ENCODE results near the gene RSPH6A. TPM values are rescaled to one million over a fixed set of nuclear protein-coding genes. Genes with fewer than 3 reads are reported as not detected.
A peak's percentile ranks its signal among the peaks of the same experiment; 100 is the strongest.

RSPH6A gene
- total RNA-seq, 1 donor, result 0.18 TPM

- DNase-seq (ENCODE audit: low read depth), result no peak
- no peak for TF ChIP-seq CTCF (IDR thresholded peaks at IDR 0.05; ENCODE audit: insufficient read depth, low read length)
- H3K4me3 ChIP-seq (ENCODE audit: low read depth, low read length), result no peak overlapping the region
Observed at GRCh38 chr19:45816236-45817009, 1.3 kb upstream of the RSPH6A start.

DNA sequence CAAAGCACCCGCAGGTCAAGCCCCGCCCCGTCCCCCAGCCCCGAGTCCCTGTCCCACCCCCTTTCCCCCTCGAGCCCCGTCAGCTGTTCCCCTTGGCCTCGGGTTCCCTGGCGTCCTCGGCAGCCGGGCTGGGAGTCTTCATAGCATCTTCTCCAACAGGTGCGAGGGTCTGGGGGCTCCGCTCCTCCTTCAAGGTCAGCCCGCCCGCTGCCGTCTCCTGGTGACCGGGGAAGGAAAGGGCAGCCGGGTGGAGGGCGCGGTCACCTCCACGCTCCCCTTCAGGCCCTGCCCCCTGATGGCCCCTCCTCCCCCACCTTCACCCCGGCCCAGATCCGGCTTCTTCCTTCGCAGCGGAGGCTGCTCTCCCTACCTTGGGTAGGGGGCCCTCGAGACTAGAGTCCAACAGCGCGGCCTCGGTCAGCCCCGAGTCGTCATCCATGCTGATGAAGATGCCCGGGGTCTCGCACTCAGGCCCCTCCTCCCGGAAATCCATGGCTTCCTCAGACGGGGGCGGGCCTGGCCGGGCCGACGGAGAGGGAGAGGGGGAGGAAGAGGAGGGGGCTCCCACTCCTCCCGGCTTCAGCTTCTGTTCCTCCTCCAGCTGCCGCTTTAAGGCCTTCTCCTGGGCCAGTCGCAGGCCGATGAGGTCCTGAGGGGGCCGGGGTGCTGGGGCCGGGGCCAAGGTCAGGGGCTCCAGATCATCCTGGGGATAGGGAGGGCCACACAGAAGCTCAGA is 541 bp upstream of the RSPH6A start:
- TF ChIP-seq CTCF (IDR thresholded peaks at IDR 0.05; ENCODE audit: insufficient read depth, low read length), result no peak
- H3K4me3 ChIP-seq (ENCODE audit: low read depth, low read length), result no peak overlapping the region
- no peak for DNase-seq (ENCODE audit: low read depth)

GRCh38 chr19:45814166-45814780 is 835 bp downstream of the RSPH6A start:
- H3K4me3 ChIP-seq (ENCODE audit: low read depth, low read length), result no peak overlapping the region
- TF ChIP-seq CTCF (IDR thresholded peaks at IDR 0.05; ENCODE audit: insufficient read depth, low read length), result no peak
- no peak for DNase-seq (ENCODE audit: low read depth)

DNA sequence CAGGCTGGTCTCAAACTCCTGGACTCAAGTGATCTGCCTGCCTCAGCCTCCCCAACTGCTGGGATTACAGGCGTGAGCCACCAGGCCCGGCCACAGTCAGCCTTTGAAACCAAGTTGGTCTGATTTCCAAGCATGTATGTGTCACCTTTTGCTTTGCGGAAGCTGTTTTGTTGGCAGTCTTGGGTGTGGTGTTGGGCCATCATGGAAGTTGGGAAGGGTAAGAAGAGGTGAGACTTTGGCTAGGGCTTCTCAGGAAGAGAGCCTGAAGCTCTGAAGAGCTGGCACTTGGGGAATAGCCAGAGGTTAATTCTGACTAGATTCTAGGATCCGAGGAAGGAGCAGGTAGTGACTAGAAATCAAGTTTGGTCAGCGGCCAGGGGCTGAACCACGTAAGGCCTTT is 2.8 kb downstream of the RSPH6A start:
- no peak overlapping the region for H3K4me3 ChIP-seq (ENCODE audit: low read depth, low read length)
- DNase-seq (ENCODE audit: low read depth), result no peak
- no peak for TF ChIP-seq CTCF (IDR thresholded peaks at IDR 0.05; ENCODE audit: insufficient read depth, low read length)

DNA sequence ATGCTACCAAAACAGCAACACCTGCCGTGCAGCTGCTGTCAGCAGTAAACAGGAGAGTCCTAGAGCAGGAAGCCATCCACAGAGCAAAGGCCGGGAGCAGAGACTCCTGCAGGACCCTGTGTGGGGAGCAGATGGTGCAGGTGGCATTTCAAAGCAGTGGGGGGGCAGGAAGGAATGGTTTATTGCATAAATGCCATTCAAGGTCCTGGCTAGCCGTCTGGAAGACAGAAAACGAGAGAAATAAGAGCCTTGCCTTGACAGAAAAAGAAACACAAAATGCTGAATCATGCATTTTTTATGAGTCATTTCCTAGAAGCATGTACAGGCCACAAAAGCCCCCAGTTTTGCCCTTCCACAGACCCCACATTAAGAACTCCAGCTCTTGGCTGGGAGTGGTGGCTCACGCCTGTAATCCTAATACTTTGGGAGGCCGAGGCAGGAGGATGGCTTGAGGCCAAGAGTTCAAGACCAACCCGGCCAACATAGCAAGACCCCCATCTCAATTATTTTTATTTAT is 5.4 kb downstream of the RSPH6A start:
- TF ChIP-seq CTCF (IDR thresholded peaks at IDR 0.05; ENCODE audit: insufficient read depth, low read length), result no peak
- H3K4me3 ChIP-seq (ENCODE audit: low read depth, low read length), result no peak overlapping the region
- DNase-seq (ENCODE audit: low read depth), result peak; percentile 71

DNA sequence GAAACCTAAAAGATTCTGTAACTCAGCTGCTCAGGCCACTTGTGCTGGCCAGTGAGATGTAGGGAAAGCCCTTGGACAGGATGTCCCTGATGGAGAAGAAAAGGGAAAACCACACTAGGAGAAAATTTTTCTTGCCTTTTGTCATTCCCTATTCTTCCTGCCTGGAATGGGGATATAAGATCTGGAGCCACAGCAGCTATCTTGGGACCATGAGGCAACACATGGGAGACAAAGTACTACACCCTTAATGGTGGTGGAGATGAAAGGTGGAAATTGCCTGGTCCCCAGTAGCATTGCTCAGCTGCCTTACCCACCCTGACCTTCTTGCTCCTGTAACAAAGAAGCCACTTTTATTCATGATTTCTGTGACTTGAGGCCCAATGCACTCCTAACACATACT is 9.4 kb downstream of the RSPH6A start:
- DNase-seq (ENCODE audit: low read depth), result no peak
- no peak overlapping the region for H3K4me3 ChIP-seq (ENCODE audit: low read depth, low read length)
- TF ChIP-seq CTCF (IDR thresholded peaks at IDR 0.05; ENCODE audit: insufficient read depth, low read length), result no peak

Measured in fibroblast of the aortic adventitia (primary cell).